GM23248 (cell line): ENCODE results near the gene SPATA3. TPM values are rescaled to one million over a fixed set of nuclear protein-coding genes. Genes with fewer than 3 reads are reported as not detected.

Experiments used
- DNase-seq: peaks from one replicate; pipeline ENCODE4 v3.0.0-alpha.2; 2015
- H2AFZ ChIP-seq: fragments of 200-600 bp; sonication (generic); 2 replicates; pipeline ENCODE4 v1.6.1; 2016; ENCODE audit warnings: antibody characterized with exemption
- H3F3A ChIP-seq: fragments of 200-600 bp; sonication (generic); 2 replicates; pipeline ENCODE4 v1.6.1; 2016; ENCODE audit warnings: mild to moderate bottlenecking, antibody characterized with exemption, mixed run types; ENCODE audit not compliant: insufficient read depth
- H3K27ac ChIP-seq: fragments of 200-600 bp; sonication (generic); 2 replicates; pipeline ENCODE4 v1.5.1; 2016; ENCODE audit warnings: mild to moderate bottlenecking
- H3K27me3 ChIP-seq: fragments of 200-600 bp; sonication (generic); replicated peaks from 2 replicates; pipeline ENCODE4 v1.6.1; 2016; ENCODE audit warnings: mild to moderate bottlenecking; ENCODE audit not compliant: insufficient read depth
- H3K36me3 ChIP-seq: fragments of 200-600 bp; sonication (generic); 2 replicates; pipeline ENCODE4 v1.6.1; 2016; ENCODE audit warnings: low read depth, mild to moderate bottlenecking
- H3K4me1 ChIP-seq: fragments of 200-600 bp; sonication (generic); 2 replicates; pipeline ENCODE4 v1.6.1; 2016; ENCODE audit warnings: mild to moderate bottlenecking; ENCODE audit not compliant: insufficient read depth
- H3K4me2 ChIP-seq: fragments of 200-600 bp; sonication (generic); one replicate; pipeline ENCODE4 v1.6.1; 2016; ENCODE audit warnings: mild to moderate bottlenecking; ENCODE audit not compliant: unreplicated experiment
- H3K4me3 ChIP-seq: fragments of 200-600 bp; sonication (generic); 2 replicates; pipeline ENCODE4 v1.5.1; 2016; ENCODE audit warnings: mild to moderate bottlenecking
- H3K79me2 ChIP-seq: fragments of 200-600 bp; sonication (generic); 2 replicates; pipeline ENCODE4 v1.6.1; 2016; ENCODE audit warnings: mild to moderate bottlenecking; ENCODE audit not compliant: insufficient read depth
- H3K9ac ChIP-seq: fragments of 200-600 bp; sonication (generic); 2 replicates; pipeline ENCODE4 v1.6.1; 2016; ENCODE audit warnings: mild to moderate bottlenecking
- H3K9me2 ChIP-seq: fragments of 200-600 bp; sonication (generic); 2 replicates; pipeline ENCODE4 v1.6.1; 2016; ENCODE audit warnings: mixed run types, mild to moderate bottlenecking, moderate library complexity; ENCODE audit not compliant: insufficient read depth
- H3K9me3 ChIP-seq: fragments of 200-600 bp; sonication (generic); one replicate; pipeline ENCODE4 v1.6.1; 2017; ENCODE audit warnings: low read depth
- H4K20me1 ChIP-seq: fragments of 200-600 bp; sonication (generic); 2 replicates; pipeline ENCODE4 v1.6.0; 2016; ENCODE audit not compliant: insufficient read depth
- EZH2 ChIP-seq: fragments of 200-600 bp; sonication (generic); IDR thresholded peaks from 2 replicates; pipeline ENCODE4 v1.6.1; 2018; ENCODE audit warnings: antibody characterized with exemption, mild to moderate bottlenecking; ENCODE audit not compliant: insufficient read depth, poor library complexity, severe bottlenecking
- EZH2phosphoT487 ChIP-seq: fragments of 200-600 bp; sonication (generic); IDR thresholded peaks from 2 replicates; pipeline ENCODE4 v1.6.1; 2018; ENCODE audit warnings: antibody characterized with exemption, moderate library complexity, mild to moderate bottlenecking, low read depth; ENCODE audit not compliant: insufficient read depth
- WGBS, 2 experiments: methylation state at CpG; one replicate each; pipeline ENCODE4 v1.1.6; 2015 to 2017; ENCODE audit warnings: low lambda C conversion rate in 2 of 2, low coverage in 1 of 2; ENCODE audit errors: missing lambda C conversion rate in 2 of 2; 5-methylcytosine and 5-hydroxymethylcytosine counted together
- in situ Hi-C: fragments of 300-500 bp; cut with MboI; formaldehyde crosslinking; loops from 2 replicates; pipeline ENCODE4 v1.15.0; 2020
- polyA plus RNA-seq: library from polyadenylated mRNA; unstranded; fragments of >200 nt; fragmentation: Nextera tagmentation; extraction: Ambion mirVana; gene quantifications from 2 replicates; pipeline ENCODE4 v1.2.1, GENCODE V29; 2016
- total RNA-seq: library from RNA; depleted of rRNA; stranded (reverse); fragments of >200 nt; shearing (Covaris generic); gene quantifications from 2 replicates; pipeline ENCODE4 v1.2.3, GENCODE V29; 2014

SPATA3 gene
- total and polyA plus RNA-seq, 2 experiments from 2014 or later: not detected

DNA sequence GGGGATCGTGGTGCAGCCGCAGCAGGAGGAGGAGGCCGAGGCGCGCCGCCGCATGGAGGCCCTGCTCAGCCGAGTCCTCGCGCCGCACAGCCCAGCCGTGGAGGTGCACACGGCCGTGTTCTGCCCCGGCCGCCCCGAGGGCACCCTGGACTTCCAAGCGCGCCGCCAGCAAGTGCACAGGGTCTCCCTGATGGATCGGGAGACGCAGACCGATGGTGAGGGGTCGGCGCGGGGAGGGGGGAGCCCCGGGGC, 5.1 kb upstream of the SPATA3 start:
- 28 to 32% methylated on average over 12 to 25 of the region's 27 CpGs for WGBS, 2 experiments
- H3K9me3 ChIP-seq: no peaks in the 10 kb centered on the region
- no peaks in the 10 kb centered on the region for H4K20me1 ChIP-seq
- peaks cover 37% of the 10 kb centered on the region for H3K27me3 ChIP-seq
- in situ Hi-C loops: no loop called here
- TF ChIP-seq EZH2 (no peak), EZH2phosphoT487 (no peak)
- H3K4me2 ChIP-seq: no peak overlapping the region
- H3K9me2 ChIP-seq: no peaks in the 10 kb centered on the region
- H3K9ac ChIP-seq: no peak overlapping the region
- no peaks in the 10 kb centered on the region for H3K4me1 ChIP-seq
- H2AFZ ChIP-seq: no peak overlapping the region
- H3K79me2 ChIP-seq: no peaks in the 10 kb centered on the region
- no peak overlapping the region for H3K4me3 ChIP-seq
- H3K36me3 ChIP-seq: no peaks in the 10 kb centered on the region
- no peak overlapping the region for H3K27ac ChIP-seq
- H3F3A ChIP-seq: no peaks in the 10 kb centered on the region
- DNase-seq: no peak

DNA sequence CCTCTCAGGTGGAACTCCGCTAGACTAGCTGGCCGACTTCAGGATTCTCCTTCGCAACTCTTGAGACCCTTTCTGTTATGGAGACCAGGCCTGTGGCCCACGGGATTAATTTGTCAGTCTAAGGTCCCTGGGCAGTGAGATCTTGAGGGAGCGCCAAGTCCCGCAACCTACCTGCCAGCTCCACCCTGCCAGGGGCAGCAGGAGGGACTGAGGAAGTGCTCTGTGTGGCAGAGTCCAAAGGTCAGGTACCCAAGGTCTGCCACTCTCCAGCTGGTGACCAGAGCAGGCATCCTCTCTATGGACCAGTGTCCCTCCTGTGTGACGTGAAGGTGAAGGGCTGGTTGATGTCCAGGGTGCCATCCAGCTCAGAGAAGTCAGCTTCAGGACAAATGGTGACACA, 4.3 kb upstream of the SPATA3 start:
- Histone ChIP-seq H2AFZ (no peak overlapping the region), H4K20me1 (no peaks in the 10 kb centered on the region), H3K36me3 (no peaks in the 10 kb centered on the region), H3K4me2 (no peak overlapping the region), H3K27me3 (peaks cover 37% of the 10 kb centered on the region), H3K9me3 (no peaks in the 10 kb centered on the region), H3K9me2 (no peaks in the 10 kb centered on the region), H3K9ac (no peak overlapping the region), H3K4me1 (no peaks in the 10 kb centered on the region), H3K4me3 (no peak overlapping the region), H3F3A (no peaks in the 10 kb centered on the region), H3K79me2 (no peaks in the 10 kb centered on the region), H3K27ac (no peak overlapping the region)
- WGBS, 2 experiments: 73 to 76% methylated on average over 7 of the region's 7 CpGs
- no peak for TF ChIP-seq EZH2phosphoT487
- TF ChIP-seq EZH2: no peak
- no peak for DNase-seq
- in situ Hi-C loops: no loop called here

DNA sequence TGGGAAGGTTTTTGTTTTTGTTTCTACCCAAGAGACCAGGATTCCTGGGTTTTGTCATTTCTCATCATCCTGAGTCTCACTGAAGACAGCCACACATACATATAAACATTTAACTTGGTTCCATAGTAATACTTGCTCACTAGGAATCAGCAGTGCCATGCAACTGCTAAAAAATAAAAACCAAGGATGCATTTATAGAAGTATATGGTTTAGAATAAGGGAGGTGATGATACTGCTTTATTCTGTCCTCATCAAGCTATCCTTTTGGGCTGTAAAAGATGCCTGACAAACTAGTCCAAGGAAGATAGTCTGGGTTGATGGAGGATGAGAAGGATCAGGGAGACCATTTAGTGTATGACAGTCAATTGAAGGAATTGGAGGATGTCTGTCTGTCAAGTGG, 740 bp downstream of the SPATA3 start:
- Histone ChIP-seq H3K27me3 (peaks cover 39% of the 10 kb centered on the region), H3K9me2 (no peaks in the 10 kb centered on the region), H3K9ac (no peak overlapping the region), H3K27ac (no peak overlapping the region), H3K9me3 (no peaks in the 10 kb centered on the region), H2AFZ (no peak overlapping the region), H3F3A (no peaks in the 10 kb centered on the region), H3K79me2 (no peaks in the 10 kb centered on the region), H3K4me1 (no peaks in the 10 kb centered on the region), H3K4me3 (no peak overlapping the region), H3K4me2 (no peak overlapping the region), H4K20me1 (no peaks in the 10 kb centered on the region), H3K36me3 (no peaks in the 10 kb centered on the region)
- in situ Hi-C loops: no loop called here
- TF ChIP-seq EZH2 (no peak), EZH2phosphoT487 (no peak)
- no peak for DNase-seq

DNA sequence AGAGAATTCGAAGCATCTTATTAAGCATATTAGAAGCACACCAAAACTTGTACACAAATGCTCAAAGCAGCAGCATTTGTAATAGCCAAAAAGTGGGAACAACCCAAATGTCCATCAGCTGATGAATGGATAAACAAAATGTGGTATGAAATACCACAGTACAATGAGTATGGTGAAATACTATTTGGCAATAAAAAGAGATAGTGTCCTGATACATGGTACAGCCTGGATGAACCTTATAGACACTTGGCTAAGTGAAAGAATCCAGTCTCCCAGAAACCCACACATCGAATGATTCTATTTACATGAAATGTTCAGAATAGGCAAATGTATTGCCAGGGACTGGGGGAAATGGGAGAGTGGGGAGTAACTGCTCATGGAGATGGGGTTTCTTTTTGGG, 3.0 kb downstream of the SPATA3 start:
- no peak overlapping the region for H2AFZ ChIP-seq
- 0 out of 2 replicates have a peak, but pooled peaks cover 3% of the 10 kb centered on the region for H3K4me1 ChIP-seq
- no peaks in the 10 kb centered on the region for H3K9me2 ChIP-seq
- in situ Hi-C loops: no loop called here
- no peak for DNase-seq
- peaks cover 26% of the 10 kb centered on the region for H3K27me3 ChIP-seq
- H4K20me1 ChIP-seq: no peaks in the 10 kb centered on the region
- TF ChIP-seq EZH2phosphoT487 (no peak), EZH2 (no peak)
- no peak overlapping the region for H3K9ac ChIP-seq
- no peaks in the 10 kb centered on the region for H3K36me3 ChIP-seq
- H3K9me3 ChIP-seq: no peaks in the 10 kb centered on the region
- H3K4me3 ChIP-seq: no peak overlapping the region
- no peak overlapping the region for H3K4me2 ChIP-seq
- no peak overlapping the region for H3K27ac ChIP-seq
- H3F3A ChIP-seq: no peaks in the 10 kb centered on the region
- 39 to 49% methylated on average over 2 of the region's 2 CpGs for WGBS, 2 experiments
- no peaks in the 10 kb centered on the region for H3K79me2 ChIP-seq

- 0 out of 2 replicates have a peak, but pooled peaks cover 3% of the 10 kb centered on the region for H3K4me1 ChIP-seq
- DNase-seq: no peak
- H3K4me3 ChIP-seq: no peak overlapping the region
- in situ Hi-C loops: no loop called here
- peaks cover 22% of the 10 kb centered on the region for H3K27me3 ChIP-seq
- H3F3A ChIP-seq: no peaks in the 10 kb centered on the region
- no peaks in the 10 kb centered on the region for H3K79me2 ChIP-seq
- H4K20me1 ChIP-seq: no peaks in the 10 kb centered on the region
- H3K9ac ChIP-seq: no peak overlapping the region
- H3K4me2 ChIP-seq: no peak overlapping the region
- H3K9me2 ChIP-seq: no peaks in the 10 kb centered on the region
- 38 to 52% methylated on average over 4 of the region's 4 CpGs for WGBS, 2 experiments
- no peaks in the 10 kb centered on the region for H3K9me3 ChIP-seq
- no peak overlapping the region for H3K27ac ChIP-seq
- H2AFZ ChIP-seq: no peak overlapping the region
- TF ChIP-seq EZH2phosphoT487: no peak
- TF ChIP-seq EZH2: no peak
- H3K36me3 ChIP-seq: no peaks in the 10 kb centered on the region
These were observed 3.6 kb downstream of the SPATA3 start for GRCh38 chr2:230999477-230999876.
